K562 (cell line): Measurements from ENCODE around the gene DUSP19. TPM values are rescaled to one million over a fixed set of nuclear protein-coding genes. Genes with fewer than 3 reads are reported as not detected.

ENCODE experiments used
- ARID2 ChIP-seq: fragments of 450-650 bp; IDR thresholded peaks from 2 replicates; pipeline ENCODE4 v1.6.1; 2017; ENCODE audit warnings: antibody characterized with exemption, mild to moderate bottlenecking
- CTCF ChIP-seq, 3 experiments: IDR thresholded peaks in 2 of 3; conservative IDR thresholded peaks in 1 of 3; 2 replicates each; pipeline ENCODE4 v1.5.1; 2011 to 2012; ENCODE audit warnings: low read length in 3 of 3, mild to moderate bottlenecking in 3 of 3, control low read depth in 2 of 3, improper control_type of control experiment in 1 of 3, inconsistent platforms in 1 of 3, low read depth in 1 of 3, mixed read lengths in 1 of 3, moderate library complexity in 1 of 3; ENCODE audit not compliant: insufficient read depth in 2 of 3
- CXXC5 ChIP-seq: fragments of 250-450 bp; sonication (Bioruptor Pico); IDR thresholded peaks from 2 replicates; pipeline ENCODE4 v1.8.0; 2022; ENCODE audit warnings: inconsistent platforms, mild to moderate bottlenecking, moderate library complexity
- DIDO1 ChIP-seq: fragments of 450-650 bp; IDR thresholded peaks from 2 replicates; pipeline ENCODE4 v1.6.1; 2016; ENCODE audit warnings: low read depth, missing biosample characterization, missing genetic modification characterization
- DPF2 ChIP-seq: fragments of 450-650 bp; IDR thresholded peaks from 2 replicates; pipeline ENCODE4 v1.6.1; 2016
- FOXM1 ChIP-seq, 2 experiments: fragments of 450-650 bp in 1 of 2; sonication (generic) in 1 of 2; formaldehyde crosslinking in 1 of 2; IDR thresholded peaks; 2 replicates each; pipeline versions ENCODE4 v1.6.1 to v1.9.0; 2017 to 2022; ENCODE audit warnings: low read depth in 2 of 2, mild to moderate bottlenecking in 2 of 2, missing genetic modification reagents in 1 of 2, moderate library complexity in 1 of 2
- KDM5B ChIP-seq: fragments of 200-600 bp; sonication (generic); IDR thresholded peaks from 2 replicates; pipeline ENCODE4 v1.6.1; 2012; ENCODE audit warnings: low read depth, mild to moderate bottlenecking, moderate library complexity, low read length, control low read depth, inconsistent platforms; ENCODE audit not compliant: insufficient replicate concordance
- MAFK ChIP-seq: IDR thresholded peaks from 2 replicates; pipeline ENCODE4 v1.6.1; 2011; ENCODE audit warnings: low read length, improper control_type of control experiment
- NFATC3 ChIP-seq: fragments of 450-650 bp; IDR thresholded peaks from 2 replicates; pipeline ENCODE4 v1.6.1; 2017; ENCODE audit warnings: mild to moderate bottlenecking
- PTBP1 ChIP-seq: fragments of 200-400 bp; formaldehyde crosslinking; IDR thresholded peaks from 2 replicates; pipeline ENCODE4 v1.6.1; 2017; ENCODE audit warnings: low read depth, low read length
- SRSF1 ChIP-seq: fragments of 200-400 bp; formaldehyde crosslinking; IDR thresholded peaks from 2 replicates; pipeline ENCODE4 v1.6.1; 2017; ENCODE audit warnings: mild to moderate bottlenecking, low read depth, low read length, moderate library complexity
- TAF15 ChIP-seq: fragments of 200-400 bp; formaldehyde crosslinking; IDR thresholded peaks from 2 replicates; pipeline ENCODE4 v1.6.1; 2017; ENCODE audit warnings: mild to moderate bottlenecking, low read depth, low read length, moderate library complexity
- YY1 ChIP-seq, 3 experiments: IDR thresholded peaks; 2 replicates each; pipeline ENCODE4 v1.6.1; 2011; ENCODE audit warnings: low read length in 2 of 3, mild to moderate bottlenecking in 2 of 3, moderate library complexity in 2 of 3, borderline replicate concordance in 1 of 3, control low read depth in 1 of 3, low read depth in 1 of 3; ENCODE audit not compliant: insufficient read depth in 3 of 3, insufficient replicate concordance in 2 of 3, control insufficient read depth in 1 of 3, insufficient read length in 1 of 3; ENCODE audit errors: extremely low read depth in 1 of 3
- ZBTB43 ChIP-seq: sonication (generic); formaldehyde crosslinking; IDR thresholded peaks from 2 replicates; pipeline ENCODE4 v1.8.0; 2023; ENCODE audit warnings: mild to moderate bottlenecking, missing genetic modification reagents
- ZNF239 ChIP-seq: fragments of 250-450 bp; sonication (Bioruptor Pico); IDR thresholded peaks from 2 replicates; pipeline ENCODE4 v1.4.0; 2020; ENCODE audit warnings: mild to moderate bottlenecking
- polyA plus RNA-seq, 8 experiments: library from polyadenylated mRNA; depleted of rRNA in 4 of 8; stranded (reverse) in 5 of 8; unstranded in 3 of 8; fragments of >200 nt; fragmentation: Nextera tagmentation in 2 of 8; fragmentation: Illumina TruSeq in 1 of 8; extraction: Ambion mirVana in 2 of 8; extraction: Trizol in 1 of 8; gene quantifications; 2 replicates each; pipeline versions ENCODE4 v1.2.1 to v1.2.3, GENCODE V29; 2011 to 2014; ENCODE audit warnings: inconsistent platforms in 1 of 8, missing spikeins in 1 of 8
- total RNA-seq, 7 experiments: library from RNA; depleted of rRNA in 6 of 7; stranded (reverse); fragments of >200 nt in 6 of 7; fragmentation: Illumina TruSeq in 2 of 7; extraction: Trizol in 2 of 7; gene quantifications; 2 replicates each; pipeline versions ENCODE4 v1.2.1 to v1.2.3, GENCODE V29; 2011 to 2021; ENCODE audit warnings: low replicate concordance in 1 of 7
- TF ChIP-seq, protein P1 (sequence below): IDR thresholded peaks from 2 replicates; pipeline ENCODE4 v1.6.1; 2011; ENCODE audit not compliant: insufficient read length; ENCODE audit errors: extremely low read depth
- TF ChIP-seq, protein P2 (sequence below): fragments of 250-450 bp; sonication (Bioruptor Pico); IDR thresholded peaks from 2 replicates; pipeline ENCODE4 v1.4.0; 2020

DUSP19 gene
- total and polyA plus RNA-seq, 9 of the 15 experiments (the other 6 are each of a cell fraction or from before 2014, with no cell fraction given): 1.6 to 6.3 (median 3.1) TPM

GRCh38 chr2:183078464-183079138 is at the start of gene DUSP19 (continued):
- TF ChIP-seq KDM5B (peak; percentile 91), PTBP1 (no peak), FOXM1 (IDR thresholded peaks at IDR 0.05; ENCODE audit: low read depth) (peak; percentile 37; the same call in 1 of the 2 replicates), FOXM1 (CRISPR knock-in tag; IDR thresholded peaks at IDR 0.05; ENCODE audit: low read depth) (no peak), YY1 (IDR thresholded peaks at IDR 0.05; ENCODE audit: borderline replicate concordance in 1 of 3, control insufficient read depth in 1 of 3, extremely low read depth in 1 of 3, insufficient read depth in 3 of 3, insufficient read length in 1 of 3, insufficient replicate concordance in 2 of 3, low read depth in 1 of 3, low read length in 2 of 3) (peak in 2 of 3 experiments; percentile 30 to 47), TAF15 (no peak), CXXC5 (peak; percentile 60), ARID2 (no peak), ZNF239 (CRISPR knock-in tag) (peak; percentile 19; the same call in 1 of the 2 replicates), DIDO1 (tag) (no peak; the same call in none of the 2 replicates), SRSF1 (no peak), CTCF (IDR thresholded peaks at IDR 0.05 in 2 of 3, conservative IDR thresholded peaks at IDR 0.05 in 1 of 3; ENCODE audit: insufficient read depth in 2 of 3, low read depth in 1 of 3, low read length in 3 of 3) (no peak), DPF2 (peak; percentile 48; the same call in 1 of the 2 replicates), MAFK (no peak), ZBTB43 (CRISPR knock-in tag) (no peak), NFATC3 (0 out of 2 replicates have a peak, but pooled peaks have one; percentile 21)
- TF ChIP-seq, protein P1, sequence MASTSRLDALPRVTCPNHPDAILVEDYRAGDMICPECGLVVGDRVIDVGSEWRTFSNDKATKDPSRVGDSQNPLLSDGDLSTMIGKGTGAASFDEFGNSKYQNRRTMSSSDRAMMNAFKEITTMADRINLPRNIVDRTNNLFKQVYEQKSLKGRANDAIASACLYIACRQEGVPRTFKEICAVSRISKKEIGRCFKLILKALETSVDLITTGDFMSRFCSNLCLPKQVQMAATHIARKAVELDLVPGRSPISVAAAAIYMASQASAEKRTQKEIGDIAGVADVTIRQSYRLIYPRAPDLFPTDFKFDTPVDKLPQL: peak; percentile 86
- TF ChIP-seq, protein P2, sequence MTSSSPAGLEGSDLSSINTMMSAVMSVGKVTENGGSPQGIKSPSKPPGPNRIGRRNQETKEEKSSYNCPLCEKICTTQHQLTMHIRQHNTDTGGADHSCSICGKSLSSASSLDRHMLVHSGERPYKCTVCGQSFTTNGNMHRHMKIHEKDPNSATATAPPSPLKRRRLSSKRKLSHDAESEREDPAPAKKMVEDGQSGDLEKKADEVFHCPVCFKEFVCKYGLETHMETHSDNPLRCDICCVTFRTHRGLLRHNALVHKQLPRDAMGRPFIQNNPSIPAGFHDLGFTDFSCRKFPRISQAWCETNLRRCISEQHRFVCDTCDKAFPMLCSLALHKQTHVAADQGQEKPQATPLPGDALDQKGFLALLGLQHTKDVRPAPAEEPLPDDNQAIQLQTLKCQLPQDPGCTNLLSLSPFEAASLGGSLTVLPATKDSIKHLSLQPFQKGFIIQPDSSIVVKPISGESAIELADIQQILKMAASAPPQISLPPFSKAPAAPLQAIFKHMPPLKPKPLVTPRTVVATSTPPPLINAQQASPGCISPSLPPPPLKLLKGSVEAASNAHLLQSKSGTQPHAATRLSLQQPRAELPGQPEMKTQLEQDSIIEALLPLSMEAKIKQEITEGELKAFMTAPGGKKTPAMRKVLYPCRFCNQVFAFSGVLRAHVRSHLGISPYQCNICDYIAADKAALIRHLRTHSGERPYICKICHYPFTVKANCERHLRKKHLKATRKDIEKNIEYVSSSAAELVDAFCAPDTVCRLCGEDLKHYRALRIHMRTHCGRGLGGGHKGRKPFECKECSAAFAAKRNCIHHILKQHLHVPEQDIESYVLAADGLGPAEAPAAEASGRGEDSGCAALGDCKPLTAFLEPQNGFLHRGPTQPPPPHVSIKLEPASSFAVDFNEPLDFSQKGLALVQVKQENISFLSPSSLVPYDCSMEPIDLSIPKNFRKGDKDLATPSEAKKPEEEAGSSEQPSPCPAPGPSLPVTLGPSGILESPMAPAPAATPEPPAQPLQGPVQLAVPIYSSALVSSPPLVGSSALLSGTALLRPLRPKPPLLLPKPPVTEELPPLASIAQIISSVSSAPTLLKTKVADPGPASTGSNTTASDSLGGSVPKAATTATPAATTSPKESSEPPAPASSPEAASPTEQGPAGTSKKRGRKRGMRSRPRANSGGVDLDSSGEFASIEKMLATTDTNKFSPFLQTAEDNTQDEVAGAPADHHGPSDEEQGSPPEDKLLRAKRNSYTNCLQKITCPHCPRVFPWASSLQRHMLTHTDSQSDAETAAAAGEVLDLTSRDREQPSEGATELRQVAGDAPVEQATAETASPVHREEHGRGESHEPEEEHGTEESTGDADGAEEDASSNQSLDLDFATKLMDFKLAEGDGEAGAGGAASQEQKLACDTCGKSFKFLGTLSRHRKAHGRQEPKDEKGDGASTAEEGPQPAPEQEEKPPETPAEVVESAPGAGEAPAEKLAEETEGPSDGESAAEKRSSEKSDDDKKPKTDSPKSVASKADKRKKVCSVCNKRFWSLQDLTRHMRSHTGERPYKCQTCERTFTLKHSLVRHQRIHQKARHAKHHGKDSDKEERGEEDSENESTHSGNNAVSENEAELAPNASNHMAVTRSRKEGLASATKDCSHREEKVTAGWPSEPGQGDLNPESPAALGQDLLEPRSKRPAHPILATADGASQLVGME: no peak
